OCI-LY7 (cell line): ENCODE data around the gene FOXO6.

Experiments used
- CTCF ChIP-seq: fragments of 200-600 bp; sonication (generic); conservative IDR thresholded peaks from 2 replicates; pipeline ENCODE4 v1.5.1; 2014; ENCODE audit warnings: mild to moderate bottlenecking, antibody characterized with exemption, low read length, moderate library complexity, mixed read lengths
- EZH2phosphoT487 ChIP-seq: fragments of 200-600 bp; sonication (generic); IDR thresholded peaks from 2 replicates; pipeline ENCODE4 v1.6.1; 2018; ENCODE audit warnings: low read depth, borderline replicate concordance, mild to moderate bottlenecking, mixed run types, antibody characterized with exemption, low read length, moderate library complexity, mixed read lengths

GRCh38 chr1:41330588-41331545, 30.4 kb upstream of the FOXO6 start:
- TF ChIP-seq CTCF (0 out of 2 replicates have a peak, but pooled peaks have one; percentile 38), EZH2phosphoT487 (no peak)
